T-helper 17 cell (primary cell): ENCODE data around the gene ATP1B4. TPM values are rescaled to one million over a fixed set of nuclear protein-coding genes. Genes with fewer than 3 reads are reported as not detected.
"Not testable (repeated sequence)": the region's sequence is repeated elsewhere in the genome, so short reads cannot be mapped to it uniquely, and the experiment has no call there.

ENCODE experiments used
- ATAC-seq: fragments of 150-1000 bp; cut with Tn5 transposase; 2 replicates; pipeline ENCODE4 v1.10.0; 2021; ENCODE audit warnings: mild to moderate bottlenecking, moderate library complexity
- DNase-seq, 3 donors: peaks; one replicate each; pipeline versions ENCODE4 v3.0.0 to v3.0.0-alpha.2; 2020 to 2021
- H3K9me3 ChIP-seq: one replicate; pipeline ENCODE4 v1.7.0; 2013; ENCODE audit warnings: low read length, mild to moderate bottlenecking; ENCODE audit not compliant: control insufficient read depth, poor library complexity, severe bottlenecking
- H3K27ac Mint-ChIP-seq: one replicate; pipeline ENCODE4 v1.8.0; 2022; ENCODE audit warnings: mild to moderate bottlenecking, moderate library complexity, mixed read lengths
- H3K27me3 Mint-ChIP-seq: one replicate; pipeline ENCODE4 v1.8.0; 2022; ENCODE audit warnings: mixed read lengths
- H3K36me3 Mint-ChIP-seq: one replicate; pipeline ENCODE4 v1.8.0; 2022; ENCODE audit warnings: low read depth, mixed read lengths
- H3K4me1 Mint-ChIP-seq: one replicate; pipeline ENCODE4 v1.8.0; 2022; ENCODE audit warnings: mild to moderate bottlenecking, mixed read lengths
- H3K4me3 Mint-ChIP-seq: one replicate; pipeline ENCODE4 v1.8.0; 2022; ENCODE audit warnings: mild to moderate bottlenecking, moderate library complexity, mixed read lengths
- total RNA-seq, 4 donors: library from RNA in 2 of 4; stranded (reverse) in 2 of 4; gene quantifications; one replicate each; pipeline ENCODE4 v1.2.3 and lab custom pipeline; 2022 to 2026

Gene ATP1B4
- total RNA-seq (not detected), total RNA-seq (lab: John Stamatoyannopoulos, UW) (0 reads per million in 2 donors)

GRCh38 chrX:120361764-120362305, at the start of gene ATP1B4:
TSS of gene ATP1B4 (plus strand) at chrX:120362089. CDS start at chrX:120362169, 80 bp downstream.
- DNase-seq (no peak), ATAC-seq (no peak)
- peaks cover 5% of the 10 kb centered on the region for H3K27me3 Mint-ChIP-seq
- H3K4me3 Mint-ChIP-seq: no peak within 1 kb of the TSS
- no peaks in the 10 kb centered on the region for H3K4me1 Mint-ChIP-seq
- no peak within 1 kb of the TSS for H3K27ac Mint-ChIP-seq
- no peaks in the 10 kb centered on the region for H3K9me3 ChIP-seq
- no peaks in the 10 kb centered on the region for H3K36me3 Mint-ChIP-seq

- H3K27me3 Mint-ChIP-seq: no peaks in the 10 kb centered on the region
Measured at GRCh38 chrX:120315776-120316175, 46.1 kb upstream of the ATP1B4 start.

GRCh38 chrX:120316587-120317283, 45.2 kb upstream of the ATP1B4 start:
- Mint-ChIP-seq H3K27me3 (no peaks in the 10 kb centered on the region), H3K4me3 (no peak overlapping the region), H3K4me1 (no peaks in the 10 kb centered on the region), H3K36me3 (no peaks in the 10 kb centered on the region), H3K27ac (no peak overlapping the region)
- ATAC-seq (no peak), DNase-seq (no peak)
- no peaks in the 10 kb centered on the region for H3K9me3 ChIP-seq

More at GRCh38 chrX:120315776-120316175, 46.1 kb upstream of the ATP1B4 start:
- Mint-ChIP-seq H3K4me1 (no peaks in the 10 kb centered on the region), H3K4me3 (no peak overlapping the region), H3K36me3 (no peaks in the 10 kb centered on the region), H3K27ac (no peak overlapping the region)
- ATAC-seq (no peak), DNase-seq (no peak)
- H3K9me3 ChIP-seq: no peaks in the 10 kb centered on the region

GRCh38 chrX:120318411-120318810, 43.5 kb upstream of the ATP1B4 start:
- ATAC-seq (no peak), DNase-seq (no peak)
- no peaks in the 10 kb centered on the region for H3K27me3 Mint-ChIP-seq
- H3K9me3 ChIP-seq: no peaks in the 10 kb centered on the region
- H3K4me3 Mint-ChIP-seq: no peak overlapping the region
- no peaks in the 10 kb centered on the region for H3K4me1 Mint-ChIP-seq
- H3K36me3 Mint-ChIP-seq: no peaks in the 10 kb centered on the region
- no peak overlapping the region for H3K27ac Mint-ChIP-seq

- no peaks in the 10 kb centered on the region for H3K4me1 Mint-ChIP-seq
- DNase-seq (no peak), ATAC-seq (no peak)
- no peaks in the 10 kb centered on the region for H3K36me3 Mint-ChIP-seq
- H3K27ac Mint-ChIP-seq: no peak overlapping the region
- no peak overlapping the region for H3K4me3 Mint-ChIP-seq
- no peaks in the 10 kb centered on the region for H3K9me3 ChIP-seq
- H3K27me3 Mint-ChIP-seq: no peaks in the 10 kb centered on the region
Measured at GRCh38 chrX:120321520-120322281, 40.2 kb upstream of the ATP1B4 start.

GRCh38 chrX:120331116-120331515, 30.8 kb upstream of the ATP1B4 start:
- Mint-ChIP-seq H3K4me1 (no peaks in the 10 kb centered on the region), H3K4me3 (no peak overlapping the region), H3K36me3 (peaks cover 2% of the 10 kb centered on the region), H3K27ac (no peak overlapping the region), H3K27me3 (peaks cover 8% of the 10 kb centered on the region)
- ATAC-seq: no peak
- no peak for DNase-seq
- H3K9me3 ChIP-seq: no peaks in the 10 kb centered on the region

- H3K4me1 Mint-ChIP-seq: no peaks in the 10 kb centered on the region
- no peaks in the 10 kb centered on the region for H3K36me3 Mint-ChIP-seq
- no peak overlapping the region for H3K27ac Mint-ChIP-seq
- H3K4me3 Mint-ChIP-seq: no peak overlapping the region
- peaks cover 3% of the 10 kb centered on the region for H3K9me3 ChIP-seq
- H3K27me3 Mint-ChIP-seq: peaks cover 4% of the 10 kb centered on the region
- DNase-seq: no peak
- no peak for ATAC-seq
Measured at GRCh38 chrX:120332394-120332793, 29.5 kb upstream of the ATP1B4 start.

GRCh38 chrX:120334151-120334550, 27.7 kb upstream of the ATP1B4 start:
- no peak for DNase-seq
- Mint-ChIP-seq H3K36me3 (no peaks in the 10 kb centered on the region), H3K27ac (no peak overlapping the region), H3K4me1 (no peaks in the 10 kb centered on the region), H3K4me3 (no peak overlapping the region), H3K27me3 (no peaks in the 10 kb centered on the region)
- peaks cover 3% of the 10 kb centered on the region for H3K9me3 ChIP-seq
- ATAC-seq: no peak

- no peaks in the 10 kb centered on the region for H3K36me3 Mint-ChIP-seq
- no peaks in the 10 kb centered on the region for H3K27me3 Mint-ChIP-seq
- DNase-seq (no peak), ATAC-seq (no peak)
- no peak overlapping the region for H3K27ac Mint-ChIP-seq
- H3K9me3 ChIP-seq: peaks cover 3% of the 10 kb centered on the region
- no peaks in the 10 kb centered on the region for H3K4me1 Mint-ChIP-seq
- no peak overlapping the region for H3K4me3 Mint-ChIP-seq
Measured at GRCh38 chrX:120334603-120335002, 27.3 kb upstream of the ATP1B4 start.

- ATAC-seq: no peak
- no peak for DNase-seq
- no peaks in the 10 kb centered on the region for H3K27me3 Mint-ChIP-seq
- H3K4me1 Mint-ChIP-seq: no peaks in the 10 kb centered on the region
- H3K9me3 ChIP-seq: peaks cover 3% of the 10 kb centered on the region
- H3K4me3 Mint-ChIP-seq: no peak overlapping the region
- H3K27ac Mint-ChIP-seq: no peak overlapping the region
- no peaks in the 10 kb centered on the region for H3K36me3 Mint-ChIP-seq
Measured at GRCh38 chrX:120335289-120335688, 26.6 kb upstream of the ATP1B4 start.

- Mint-ChIP-seq H3K36me3 (no peaks in the 10 kb centered on the region), H3K27ac (no peak overlapping the region), H3K4me3 (no peak overlapping the region), H3K27me3 (no peaks in the 10 kb centered on the region), H3K4me1 (no peaks in the 10 kb centered on the region)
- H3K9me3 ChIP-seq: peaks cover 3% of the 10 kb centered on the region
- DNase-seq (no peak), ATAC-seq (no peak)
Measured at GRCh38 chrX:120336899-120337298, 25.0 kb upstream of the ATP1B4 start.

- H3K36me3 Mint-ChIP-seq, H3K27ac Mint-ChIP-seq: not testable (repeated sequence)
Measured at GRCh38 chrX:120344566-120344965, 17.3 kb upstream of the ATP1B4 start.

GRCh38 chrX:120350450-120351138, 11.3 kb upstream of the ATP1B4 start:
- Mint-ChIP-seq H3K27ac (no peak overlapping the region), H3K36me3 (no peaks in the 10 kb centered on the region), H3K27me3 (no peaks in the 10 kb centered on the region)

More at GRCh38 chrX:120344566-120344965, 17.3 kb upstream of the ATP1B4 start:
- H3K9me3 ChIP-seq, DNase-seq, H3K27me3 Mint-ChIP-seq, ATAC-seq, H3K4me1 Mint-ChIP-seq, H3K4me3 Mint-ChIP-seq: not testable (repeated sequence)

More at GRCh38 chrX:120350450-120351138, 11.3 kb upstream of the ATP1B4 start:
- H3K9me3 ChIP-seq: no peaks in the 10 kb centered on the region
- Mint-ChIP-seq H3K4me1 (no peaks in the 10 kb centered on the region), H3K4me3 (no peak overlapping the region)
- ATAC-seq (no peak), DNase-seq (no peak)
